Right cardiac atrium (tissue), 5 donors: ENCODE data around the gene YIPF7. TPM values are rescaled to one million over a fixed set of nuclear protein-coding genes. Genes with fewer than 3 reads are reported as not detected.

Source experiments
- ATAC-seq, 2 donors: fragments of 200-7000 bp; cut with Tn5 transposase; one replicate each; pipeline versions ENCODE4 v1.8.0 to v1.9.1; 2020; ENCODE audit warnings: moderate library complexity in 2 of 2, mild to moderate bottlenecking in 1 of 2
- DNase-seq, 3 donors: peaks; one replicate each; pipeline ENCODE4 v3.0.0-alpha.2; 2020
- H3K27ac ChIP-seq: one replicate; pipeline ENCODE4 v1.5.1; 2013; ENCODE audit warnings: mild to moderate bottlenecking, low read length, control low read depth, moderate library complexity
- H3K27me3 ChIP-seq: one replicate; pipeline ENCODE4 v1.6.1; 2013; ENCODE audit not compliant: control insufficient read depth, insufficient read depth
- H3K4me1 ChIP-seq: one replicate; pipeline ENCODE4 v1.6.1; 2013; ENCODE audit warnings: low read length; ENCODE audit not compliant: control insufficient read depth, insufficient read depth
- H3K4me3 ChIP-seq: one replicate; pipeline ENCODE4 v1.5.1; 2013; ENCODE audit warnings: low read length, control low read depth
- H3K9me3 ChIP-seq: one replicate; pipeline ENCODE4 v1.6.1; 2013; ENCODE audit warnings: low read length; ENCODE audit not compliant: control insufficient read depth
- WGBS: extraction: QIAGEN DNeasy Blood & Tissue Kit; methylation state at CpG from one replicate; pipeline ENCODE4 v1.1.7; 2013; 5-methylcytosine and 5-hydroxymethylcytosine counted together
- intact Hi-C, 4 donors: fragments of 100-400 bp; cut with DNase I; formaldehyde crosslinking; loops; one replicate each; pipeline versions ENCODE4 v1.11.0 to v1.14.0; 2022 to 2023
- polyA plus RNA-seq: library from polyadenylated mRNA; stranded (reverse); fragments of 200-250 nt; gene quantifications from one replicate; pipeline ENCODE4 v1.2.3, GENCODE V29; 2013
- total RNA-seq, 4 donors: library from RNA; stranded (reverse); fragmentation: NEBNext Ultra II Directional; extraction: Animal tissue kit (Norgen Biotek cat#: 25700); gene quantifications; one replicate each; pipeline ENCODE4 v1.2.1, GENCODE V29; 2021
- donor health status: healthy with polysubstance abuse.
- donor health status: DM: no; HTN: yes; CAD: no.
- donor health status: DM: no; HTN: no; CAD: no.
- donor health status: DM: no; HTN: yes; CAD: no; lungs with severe emphysema.
- donor health status: DM: yes; HTN: yes; CAD: no.

YIPF7 gene
- total and polyA plus RNA-seq, 5 donors = 0.75 to 2.6 (median 2.2) TPM

DNA sequence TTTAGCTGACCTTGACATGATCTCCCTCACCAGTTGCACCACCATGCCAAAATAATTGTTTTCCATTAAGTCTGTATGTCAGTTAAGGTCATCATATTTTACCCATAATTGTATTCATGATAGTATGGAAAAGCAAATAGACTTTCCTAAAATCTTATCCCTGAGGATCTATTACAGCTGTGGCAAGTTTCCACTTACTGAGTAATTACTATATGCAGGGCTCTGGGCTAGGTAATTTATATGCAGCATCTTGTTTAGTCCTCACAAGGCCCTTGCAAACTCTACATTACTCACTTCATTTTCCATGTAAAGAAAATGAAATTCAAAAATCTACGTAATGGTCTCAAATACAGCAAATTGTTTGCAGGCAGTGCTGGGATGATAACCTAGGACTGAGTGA is 34.8 kb downstream of the YIPF7 start:
- Histone ChIP-seq H3K4me3 (no peak overlapping the region), H3K27me3 (no peaks in the 10 kb centered on the region), H3K9me3 (no peaks in the 10 kb centered on the region), H3K27ac (no peak overlapping the region), H3K4me1 (no peaks in the 10 kb centered on the region)
- ATAC-seq (no peak), DNase-seq (no peak)
- intact Hi-C loops = no loop called here
- WGBS = 72% methylated on average over 1 of the region's 1 CpG

DNA sequence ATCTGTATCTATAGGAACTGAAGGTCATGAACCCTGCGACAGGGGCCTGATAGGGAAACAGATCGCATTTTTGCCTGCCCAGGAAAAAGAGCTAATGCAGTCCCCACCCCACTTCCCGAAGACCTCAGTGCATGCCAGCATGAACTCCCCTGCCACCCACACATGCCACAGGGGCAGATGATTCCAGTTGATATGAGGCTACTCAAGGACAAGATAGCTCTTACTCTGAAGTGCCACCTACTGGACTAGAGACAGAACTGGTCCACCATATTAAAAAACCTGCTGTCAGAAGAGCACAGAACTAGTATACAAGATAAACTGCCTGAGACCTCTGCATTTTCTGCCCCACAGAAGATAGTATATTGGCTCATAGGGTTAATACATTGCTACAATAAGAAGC is 68.0 kb downstream of the YIPF7 start:
- no peak overlapping the region for H3K4me3 ChIP-seq

DNA sequence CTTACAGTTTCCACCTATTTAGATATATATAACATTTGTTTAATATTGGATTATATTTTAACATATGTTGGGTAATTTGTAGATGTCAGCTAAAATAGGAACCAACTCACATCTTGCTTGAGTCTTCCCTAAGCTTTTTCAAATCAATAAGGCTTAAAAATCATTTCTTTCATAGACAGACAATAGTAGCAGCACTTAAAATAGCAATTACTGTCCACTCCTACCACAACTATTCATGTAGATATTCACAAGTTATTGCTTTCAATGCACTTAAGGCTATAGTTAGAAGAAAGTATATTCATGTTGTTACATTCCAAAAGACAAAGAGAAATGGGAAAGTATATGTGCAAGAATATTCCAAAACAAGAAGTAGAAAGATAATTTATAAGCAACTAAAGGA is 71.2 kb downstream of the YIPF7 start:
- H3K4me1 ChIP-seq = no peaks in the 10 kb centered on the region
- intact Hi-C loops = no loop called here
- H3K4me3 ChIP-seq = no peak overlapping the region
- no peak for DNase-seq
- no peaks in the 10 kb centered on the region for H3K27me3 ChIP-seq
- no peaks in the 10 kb centered on the region for H3K9me3 ChIP-seq
- ATAC-seq = no peak
- no peak overlapping the region for H3K27ac ChIP-seq

More for the DNA sequence above, 68.0 kb downstream of the YIPF7 start:
- WGBS = 51% methylated on average over 3 of the region's 3 CpGs
- no peak overlapping the region for H3K27ac ChIP-seq
- no peak for DNase-seq
- ATAC-seq = no peak
- H3K9me3 ChIP-seq = no peaks in the 10 kb centered on the region
- no peaks in the 10 kb centered on the region for H3K4me1 ChIP-seq
- intact Hi-C loops = no loop called here
- H3K27me3 ChIP-seq = no peaks in the 10 kb centered on the region

DNA sequence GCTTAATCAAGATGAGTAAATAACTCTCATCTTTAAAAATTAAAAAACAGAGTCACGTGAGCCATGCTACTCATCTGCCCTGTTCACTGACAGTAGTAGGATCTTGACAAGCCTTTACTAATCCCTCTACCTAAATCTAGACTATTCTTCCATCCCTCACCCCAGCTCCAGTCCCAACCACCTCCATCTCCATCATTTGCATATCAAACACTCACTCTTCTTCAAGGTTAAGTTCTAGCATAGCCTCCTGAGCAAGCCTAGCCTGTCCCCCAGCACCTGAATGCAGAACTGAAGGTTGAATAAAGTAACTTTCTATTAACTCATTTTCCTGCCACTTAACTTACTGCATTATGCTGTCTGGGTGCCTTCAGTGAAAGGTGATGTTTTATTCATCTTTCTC is 72.5 kb downstream of the YIPF7 start:
- Histone ChIP-seq H3K4me3 (no peak overlapping the region), H3K27ac (no peak overlapping the region), H3K4me1 (no peaks in the 10 kb centered on the region), H3K27me3 (no peaks in the 10 kb centered on the region), H3K9me3 (no peaks in the 10 kb centered on the region)
- WGBS = 0% methylated on average over 1 of the region's 1 CpG
- intact Hi-C loops = no loop called here
- ATAC-seq (no peak), DNase-seq (no peak)

Other genes with a start within 250 kb of the YIPF7 start
- gene KCTD8, start 202.8 kb downstream of the YIPF7 start, total RNA-seq = under 1 TPM; 0.18 to 0.54 (median 0.24) TPM
- gene KCTD8, start 202.8 kb downstream of the YIPF7 start, polyA plus RNA-seq = 0.07 TPM
- 10 to 100 TPM; 13.7 to 18.8 (median 16.9) TPM for gene GUF1, start 26.8 kb upstream of the YIPF7 start, total RNA-seq
- 13.5 TPM for gene GUF1, start 26.8 kb upstream of the YIPF7 start, polyA plus RNA-seq
- 10 to 100 TPM; 13.5 to 19.6 (median 15.6) TPM for gene GNPDA2, start 74.9 kb upstream of the YIPF7 start, total RNA-seq
- gene GNPDA2, start 74.9 kb upstream of the YIPF7 start, polyA plus RNA-seq = 11.5 TPM